GM23248 (cell line): ENCODE results near the gene SALL3. TPM values are rescaled to one million over a fixed set of nuclear protein-coding genes. Genes with fewer than 3 reads are reported as not detected.

ENCODE experiments used
- DNase-seq: peaks from one replicate; pipeline ENCODE4 v3.0.0-alpha.2; 2015
- H2AFZ ChIP-seq: fragments of 200-600 bp; sonication (generic); 2 replicates; pipeline ENCODE4 v1.6.1; 2016; ENCODE audit warnings: antibody characterized with exemption
- H3F3A ChIP-seq: fragments of 200-600 bp; sonication (generic); 2 replicates; pipeline ENCODE4 v1.6.1; 2016; ENCODE audit warnings: mild to moderate bottlenecking, antibody characterized with exemption, mixed run types; ENCODE audit not compliant: insufficient read depth
- H3K27ac ChIP-seq: fragments of 200-600 bp; sonication (generic); 2 replicates; pipeline ENCODE4 v1.5.1; 2016; ENCODE audit warnings: mild to moderate bottlenecking
- H3K27me3 ChIP-seq: fragments of 200-600 bp; sonication (generic); replicated peaks from 2 replicates; pipeline ENCODE4 v1.6.1; 2016; ENCODE audit warnings: mild to moderate bottlenecking; ENCODE audit not compliant: insufficient read depth
- H3K36me3 ChIP-seq: fragments of 200-600 bp; sonication (generic); 2 replicates; pipeline ENCODE4 v1.6.1; 2016; ENCODE audit warnings: low read depth, mild to moderate bottlenecking
- H3K4me1 ChIP-seq: fragments of 200-600 bp; sonication (generic); 2 replicates; pipeline ENCODE4 v1.6.1; 2016; ENCODE audit warnings: mild to moderate bottlenecking; ENCODE audit not compliant: insufficient read depth
- H3K4me2 ChIP-seq: fragments of 200-600 bp; sonication (generic); one replicate; pipeline ENCODE4 v1.6.1; 2016; ENCODE audit warnings: mild to moderate bottlenecking; ENCODE audit not compliant: unreplicated experiment
- H3K4me3 ChIP-seq: fragments of 200-600 bp; sonication (generic); 2 replicates; pipeline ENCODE4 v1.5.1; 2016; ENCODE audit warnings: mild to moderate bottlenecking
- H3K79me2 ChIP-seq: fragments of 200-600 bp; sonication (generic); 2 replicates; pipeline ENCODE4 v1.6.1; 2016; ENCODE audit warnings: mild to moderate bottlenecking; ENCODE audit not compliant: insufficient read depth
- H3K9ac ChIP-seq: fragments of 200-600 bp; sonication (generic); 2 replicates; pipeline ENCODE4 v1.6.1; 2016; ENCODE audit warnings: mild to moderate bottlenecking
- H3K9me2 ChIP-seq: fragments of 200-600 bp; sonication (generic); 2 replicates; pipeline ENCODE4 v1.6.1; 2016; ENCODE audit warnings: mixed run types, mild to moderate bottlenecking, moderate library complexity; ENCODE audit not compliant: insufficient read depth
- H3K9me3 ChIP-seq: fragments of 200-600 bp; sonication (generic); one replicate; pipeline ENCODE4 v1.6.1; 2017; ENCODE audit warnings: low read depth
- H4K20me1 ChIP-seq: fragments of 200-600 bp; sonication (generic); 2 replicates; pipeline ENCODE4 v1.6.0; 2016; ENCODE audit not compliant: insufficient read depth
- EZH2 ChIP-seq: fragments of 200-600 bp; sonication (generic); IDR thresholded peaks from 2 replicates; pipeline ENCODE4 v1.6.1; 2018; ENCODE audit warnings: antibody characterized with exemption, mild to moderate bottlenecking; ENCODE audit not compliant: insufficient read depth, poor library complexity, severe bottlenecking
- EZH2phosphoT487 ChIP-seq: fragments of 200-600 bp; sonication (generic); IDR thresholded peaks from 2 replicates; pipeline ENCODE4 v1.6.1; 2018; ENCODE audit warnings: antibody characterized with exemption, moderate library complexity, mild to moderate bottlenecking, low read depth; ENCODE audit not compliant: insufficient read depth
- WGBS, 2 experiments: methylation state at CpG; one replicate each; pipeline ENCODE4 v1.1.6; 2015 to 2017; ENCODE audit warnings: low lambda C conversion rate in 2 of 2, low coverage in 1 of 2; ENCODE audit errors: missing lambda C conversion rate in 2 of 2; 5-methylcytosine and 5-hydroxymethylcytosine counted together
- in situ Hi-C: fragments of 300-500 bp; cut with MboI; formaldehyde crosslinking; loops from 2 replicates; pipeline ENCODE4 v1.15.0; 2020
- polyA plus RNA-seq: library from polyadenylated mRNA; unstranded; fragments of >200 nt; fragmentation: Nextera tagmentation; extraction: Ambion mirVana; gene quantifications from 2 replicates; pipeline ENCODE4 v1.2.1, GENCODE V29; 2016
- total RNA-seq: library from RNA; depleted of rRNA; stranded (reverse); fragments of >200 nt; shearing (Covaris generic); gene quantifications from 2 replicates; pipeline ENCODE4 v1.2.3, GENCODE V29; 2014

The SALL3 gene
- total and polyA plus RNA-seq, 2 experiments from 2014 or later: not detected

DNA sequence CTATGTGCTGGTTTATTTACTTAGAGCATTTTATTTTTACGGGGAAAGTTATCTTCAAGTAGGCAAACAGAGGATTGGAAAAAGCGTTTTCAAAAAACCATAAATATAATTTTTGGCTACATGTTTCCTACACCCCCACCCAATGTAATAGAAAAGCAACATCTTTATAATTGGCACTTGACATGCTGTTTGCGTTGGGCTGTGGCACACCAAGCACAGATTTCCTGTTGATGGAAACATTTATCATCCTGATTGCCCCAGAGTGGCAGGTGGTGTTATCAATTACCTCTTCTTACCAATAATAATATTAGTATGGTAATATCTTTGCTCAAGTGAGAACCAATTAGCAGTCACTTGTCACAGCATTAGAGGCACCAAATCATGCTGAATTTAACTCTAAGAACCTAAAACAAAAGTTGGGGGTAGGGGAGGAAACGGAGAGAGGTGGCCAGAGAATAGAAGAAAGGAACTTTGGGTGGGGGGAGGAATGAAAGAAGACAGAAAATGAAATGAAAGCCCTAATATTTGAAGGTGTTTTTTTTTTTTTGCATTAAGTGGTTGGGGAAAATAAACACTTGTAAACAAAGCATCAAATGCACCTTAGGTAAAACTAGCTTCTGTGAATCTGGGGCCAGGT lies 3.8 kb upstream of the SALL3 start:
- Histone ChIP-seq H3K9ac (no peak overlapping the region), H3K4me1 (no peaks in the 10 kb centered on the region), H3K36me3 (no peaks in the 10 kb centered on the region), H3K27me3 (peaks cover 68% of the 10 kb centered on the region), H3K79me2 (no peaks in the 10 kb centered on the region), H3K4me2 (no peak overlapping the region), H3F3A (no peaks in the 10 kb centered on the region), H3K9me3 (no peaks in the 10 kb centered on the region), H2AFZ (no peak overlapping the region), H3K9me2 (no peaks in the 10 kb centered on the region), H3K27ac (no peak overlapping the region), H3K4me3 (no peak overlapping the region), H4K20me1 (no peaks in the 10 kb centered on the region)
- TF ChIP-seq EZH2: peak; percentile 6
- TF ChIP-seq EZH2phosphoT487: no peak
- 4 to 7% methylated on average over 4 of the region's 4 CpGs for WGBS, 2 experiments
- in situ Hi-C loops: no loop called here
- DNase-seq: no peak

DNA sequence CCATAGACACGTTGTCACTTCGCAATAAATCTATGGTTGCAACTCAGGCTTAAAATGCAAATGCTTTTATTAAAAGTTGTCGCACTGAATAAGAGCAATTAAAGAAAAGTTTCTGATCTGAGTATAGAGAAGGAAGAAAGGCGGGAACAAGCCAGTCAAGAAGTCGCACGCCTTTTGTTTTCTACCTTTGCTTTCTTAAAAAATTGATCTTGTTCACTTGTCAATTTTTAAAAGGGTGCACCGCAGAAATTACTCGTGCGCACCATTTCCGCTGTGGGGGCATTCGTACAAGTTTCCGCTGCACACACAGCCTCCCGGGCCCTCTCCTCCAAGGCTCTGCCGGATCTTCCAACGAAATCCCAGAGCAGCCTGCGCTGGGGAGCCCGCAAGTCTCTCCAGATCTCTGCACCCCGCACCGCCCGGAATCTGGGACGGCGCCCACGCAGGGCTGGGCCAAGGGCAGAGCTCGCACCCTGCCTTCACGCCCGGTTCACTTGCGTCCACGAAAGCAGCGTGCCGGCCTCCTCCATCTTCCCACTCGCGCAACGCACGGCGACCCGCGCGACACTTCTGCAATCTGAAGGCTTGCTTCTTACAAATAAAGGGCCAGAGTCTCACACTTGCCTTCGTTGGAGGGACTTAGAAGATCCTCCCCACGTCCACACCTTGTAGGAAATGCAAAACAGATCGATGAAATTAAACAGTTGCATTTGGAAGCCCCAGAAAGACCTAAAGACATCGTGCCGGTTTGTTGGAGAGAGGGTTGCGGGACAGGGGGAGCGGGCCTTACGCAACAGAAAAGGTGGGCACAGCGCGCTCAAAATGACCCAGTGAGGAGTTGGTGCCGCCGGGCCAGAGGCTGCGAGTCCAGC lies 2.6 kb upstream of the SALL3 start:
- no peaks in the 10 kb centered on the region for H3F3A ChIP-seq
- no peak overlapping the region for H3K27ac ChIP-seq
- no peak for DNase-seq
- no peaks in the 10 kb centered on the region for H4K20me1 ChIP-seq
- TF ChIP-seq EZH2phosphoT487 (no peak), EZH2 (no peak)
- H3K79me2 ChIP-seq: no peaks in the 10 kb centered on the region
- no peaks in the 10 kb centered on the region for H3K9me3 ChIP-seq
- no peak overlapping the region for H3K4me2 ChIP-seq
- no peak overlapping the region for H3K4me3 ChIP-seq
- H2AFZ ChIP-seq: no peak overlapping the region
- H3K9ac ChIP-seq: no peak overlapping the region
- peaks cover 80% of the 10 kb centered on the region for H3K27me3 ChIP-seq
- WGBS, 2 experiments: 4 to 6% methylated on average over 51 of the region's 51 CpGs
- no peaks in the 10 kb centered on the region for H3K9me2 ChIP-seq
- no peaks in the 10 kb centered on the region for H3K36me3 ChIP-seq
- in situ Hi-C loops: no loop called here
- no peaks in the 10 kb centered on the region for H3K4me1 ChIP-seq

GRCh38 chr18:78977637-78978348 lies 1.8 kb upstream of the SALL3 start:
- no peaks in the 10 kb centered on the region for H3F3A ChIP-seq
- no peaks in the 10 kb centered on the region for H3K36me3 ChIP-seq
- in situ Hi-C loops: no loop called here
- peaks cover 80% of the 10 kb centered on the region for H3K27me3 ChIP-seq
- no peak overlapping the region for H2AFZ ChIP-seq
- TF ChIP-seq EZH2phosphoT487 (no peak), EZH2 (no peak)
- no peak overlapping the region for H3K9ac ChIP-seq
- H3K9me2 ChIP-seq: no peaks in the 10 kb centered on the region
- no peak overlapping the region for H3K4me3 ChIP-seq
- H3K27ac ChIP-seq: no peak overlapping the region
- WGBS, 2 experiments: 1% methylated on average over 31 to 34 of the region's 34 CpGs
- no peaks in the 10 kb centered on the region for H3K4me1 ChIP-seq
- no peaks in the 10 kb centered on the region for H3K79me2 ChIP-seq
- H3K9me3 ChIP-seq: no peaks in the 10 kb centered on the region
- H4K20me1 ChIP-seq: no peaks in the 10 kb centered on the region
- no peak overlapping the region for H3K4me2 ChIP-seq
- no peak for DNase-seq

GRCh38 chr18:78978349-78979055 lies 1.1 kb upstream of the SALL3 start:
- Histone ChIP-seq H3K79me2 (no peaks in the 10 kb centered on the region), H3K4me3 (no peak overlapping the region), H3K9ac (no peak overlapping the region), H3K9me2 (no peaks in the 10 kb centered on the region), H3K27me3 (peaks cover 80% of the 10 kb centered on the region), H3F3A (no peaks in the 10 kb centered on the region), H3K36me3 (no peaks in the 10 kb centered on the region), H3K4me2 (no peak overlapping the region), H3K9me3 (no peaks in the 10 kb centered on the region), H3K4me1 (no peaks in the 10 kb centered on the region), H4K20me1 (no peaks in the 10 kb centered on the region), H2AFZ (no peak overlapping the region), H3K27ac (no peak overlapping the region)
- 4 to 5% methylated on average over 35 to 75 of the region's 80 CpGs for WGBS, 2 experiments
- in situ Hi-C loops: no loop called here
- no peak for DNase-seq
- peak; percentile 58 for TF ChIP-seq EZH2
- TF ChIP-seq EZH2phosphoT487: no peak
